ENCODE measurements around the gene LGR6. TPM values are rescaled to one million over a fixed set of nuclear protein-coding genes. Genes with fewer than 3 reads are reported as not detected.

The LGR6 gene
- total RNA-seq, 2 experiments from 2014 or later, result not detected

DNA sequence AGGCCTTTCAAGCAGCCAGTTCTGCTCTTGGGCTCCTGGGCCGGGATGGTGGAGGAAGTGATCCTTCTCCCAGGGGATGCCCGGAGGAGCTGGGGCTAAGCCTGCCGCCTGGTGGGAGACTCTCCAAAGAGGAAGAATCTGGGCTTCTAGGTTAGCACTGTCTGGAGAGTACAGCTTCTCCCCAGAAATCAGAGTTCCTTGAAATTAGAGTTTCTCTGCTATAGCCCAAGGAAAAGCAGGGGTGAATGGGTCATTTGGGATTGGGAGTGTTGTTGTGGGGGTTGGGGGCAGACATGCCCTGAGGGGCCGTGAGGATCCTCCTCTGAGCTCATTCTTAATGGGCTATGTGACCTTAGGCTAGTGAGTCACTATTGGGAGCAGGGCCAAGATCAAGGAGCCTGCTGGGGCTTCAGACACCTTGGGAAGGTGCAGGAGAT is 6.5 kb downstream of the LGR6 start:
- ChIA-PET CTCF (interaction anchor here (1.0 to 1.2 kb wide), 2 partner anchors 10 to 11 kb away, joined by 3 read pairs; no protein-coding TSS in a partner anchor), POLR2A (no interaction called here)
- H3K27me3 Mint-ChIP-seq, result peaks cover 23% of the 10 kb centered on the region
- no peak overlapping the region for H3K4me3 Mint-ChIP-seq
- H3K27ac Mint-ChIP-seq, result no peak overlapping the region
- no peaks in the 10 kb centered on the region for H3K36me3 Mint-ChIP-seq (ENCODE audit: low read depth)
- H3K4me1 Mint-ChIP-seq, result peaks cover 33% of the 10 kb centered on the region
- H3K9me3 Mint-ChIP-seq, result no peaks in the 10 kb centered on the region
- no peak for DNase-seq

DNA sequence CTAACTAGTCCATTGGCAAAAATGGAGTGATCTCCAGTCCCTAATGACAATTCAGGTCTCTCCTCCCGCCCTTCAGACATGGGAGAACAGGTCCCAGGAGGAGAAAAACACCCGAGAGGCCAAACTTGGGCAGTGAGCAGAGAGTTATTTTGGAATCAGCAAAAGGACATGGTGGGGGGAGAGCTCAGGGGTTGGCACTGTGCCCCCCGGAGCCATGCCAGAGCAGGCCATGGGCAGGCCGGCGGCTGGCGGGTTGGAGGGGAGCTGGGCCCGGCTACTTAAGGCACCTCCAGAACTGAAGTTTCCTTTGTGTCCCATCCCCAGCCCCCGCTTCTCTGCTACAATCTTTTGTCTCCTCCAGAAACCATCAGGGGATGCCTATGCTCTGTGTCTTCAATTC is 7.1 kb downstream of the LGR6 start:
- H3K27me3 Mint-ChIP-seq, result peaks cover 18% of the 10 kb centered on the region
- H3K36me3 Mint-ChIP-seq (ENCODE audit: low read depth), result no peaks in the 10 kb centered on the region
- H3K27ac Mint-ChIP-seq, result no peak overlapping the region
- H3K9me3 Mint-ChIP-seq, result no peaks in the 10 kb centered on the region
- POLR2A ChIA-PET, result no interaction called here
- CTCF ChIA-PET, result interaction anchor here (0.6 to 1.0 kb wide), 3 partner anchors 10 to 75 kb away, joined by 3 to 5 read pairs (median 3); no protein-coding TSS in a partner anchor
- DNase-seq, result no peak
- no peak overlapping the region for H3K4me3 Mint-ChIP-seq
- peaks cover 33% of the 10 kb centered on the region for H3K4me1 Mint-ChIP-seq

DNA sequence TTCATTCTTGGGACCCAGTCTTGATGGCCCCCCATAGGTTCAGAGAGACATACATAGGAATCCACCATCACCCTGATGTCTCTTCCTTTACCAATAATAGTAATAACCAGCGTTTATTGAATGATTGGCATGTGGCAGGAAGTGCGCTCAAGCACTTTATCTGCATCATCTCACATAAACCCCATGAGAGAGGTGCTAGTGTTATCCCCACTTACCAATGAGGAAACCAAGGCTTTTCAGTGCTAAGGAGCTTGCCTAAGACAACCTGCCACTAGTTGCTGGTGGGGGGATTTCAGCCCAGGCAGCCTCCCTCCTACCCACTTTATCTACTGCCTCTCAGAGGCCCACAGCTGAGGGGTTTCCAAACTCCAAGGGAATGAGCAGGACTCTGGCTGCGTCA is 7.7 kb downstream of the LGR6 start:
- Mint-ChIP-seq H3K4me3 (no peak overlapping the region), H3K9me3 (no peaks in the 10 kb centered on the region), H3K27me3 (peaks cover 13% of the 10 kb centered on the region), H3K4me1 (peaks cover 33% of the 10 kb centered on the region), H3K36me3 (ENCODE audit: low read depth) (no peaks in the 10 kb centered on the region), H3K27ac (no peak overlapping the region)
- DNase-seq, result no peak
- ChIA-PET POLR2A (no interaction called here), CTCF (interaction anchor here (0.6 to 0.9 kb wide), 2 partner anchors 12 to 76 kb away, joined by 3 to 5 read pairs; no protein-coding TSS in a partner anchor)

DNA sequence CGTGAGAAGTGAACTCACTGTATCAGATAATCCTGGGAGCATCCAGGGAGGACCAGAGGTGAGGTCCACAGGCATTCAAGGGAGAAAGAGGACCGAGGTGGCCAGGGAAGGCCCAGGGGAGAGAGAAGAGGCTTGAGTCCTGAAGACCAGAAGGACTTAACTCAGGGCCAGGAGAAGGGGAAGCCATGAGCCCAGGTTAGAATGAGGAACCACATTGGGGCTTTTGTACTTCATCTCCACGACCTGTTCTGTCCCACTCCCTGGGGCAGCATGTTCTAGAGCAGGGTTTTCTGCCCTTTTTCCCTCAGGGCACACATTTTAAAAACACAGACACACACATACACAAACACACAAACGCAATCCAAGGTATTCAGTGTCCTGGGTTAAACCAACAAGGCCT is 8.4 kb downstream of the LGR6 start:
- CTCF ChIA-PET, result no interaction called here
- H3K4me1 Mint-ChIP-seq, result peaks cover 33% of the 10 kb centered on the region
- H3K9me3 Mint-ChIP-seq, result no peaks in the 10 kb centered on the region
- no peak overlapping the region for H3K4me3 Mint-ChIP-seq
- no peaks in the 10 kb centered on the region for H3K36me3 Mint-ChIP-seq (ENCODE audit: low read depth)
- no peak for DNase-seq
- POLR2A ChIA-PET, result no interaction called here
- peaks cover 7% of the 10 kb centered on the region for H3K27me3 Mint-ChIP-seq
- no peak overlapping the region for H3K27ac Mint-ChIP-seq

DNA sequence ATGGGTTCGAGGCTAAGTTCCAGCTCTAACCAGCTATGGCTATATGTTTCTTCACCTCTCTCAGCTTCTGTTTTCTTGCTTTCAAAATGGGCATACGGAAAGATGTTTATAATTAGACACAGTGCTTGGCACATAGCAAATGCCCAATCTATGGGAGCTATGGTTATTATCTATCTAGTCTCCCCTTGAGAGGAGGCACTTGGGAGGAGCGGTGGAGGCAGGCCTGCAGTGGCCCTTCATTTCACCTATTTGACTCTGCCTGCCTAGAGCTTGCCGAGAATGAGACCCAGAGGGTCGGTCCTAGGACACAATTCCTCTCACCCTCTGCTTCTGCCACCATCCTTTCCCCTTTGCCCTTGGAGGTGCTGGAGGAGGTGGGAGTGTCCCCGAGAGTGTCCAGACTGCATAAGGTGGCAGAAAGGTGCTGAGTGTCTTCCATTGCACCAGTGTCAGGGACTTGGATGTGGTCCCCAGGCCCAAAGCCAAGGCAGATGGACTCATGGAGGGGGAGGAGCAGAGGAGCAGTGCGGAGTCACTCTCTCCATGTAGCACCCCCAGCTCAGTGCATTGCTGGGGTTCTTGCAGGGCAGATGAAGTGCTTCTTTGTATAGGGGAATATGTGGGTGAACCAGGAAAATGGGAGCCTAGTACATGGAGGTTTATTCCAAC is 9.0 kb downstream of the LGR6 start:
- DNase-seq, result no peak
- no peak overlapping the region for H3K27ac Mint-ChIP-seq
- peaks cover 33% of the 10 kb centered on the region for H3K4me1 Mint-ChIP-seq
- POLR2A ChIA-PET, result no interaction called here
- H3K27me3 Mint-ChIP-seq, result peaks cover 5% of the 10 kb centered on the region
- H3K4me3 Mint-ChIP-seq, result no peak overlapping the region
- CTCF ChIA-PET, result interaction anchor here (0.6 kb wide), 1 partner anchor 316 kb away, joined by 3 read pairs; no protein-coding TSS in a partner anchor
- no peaks in the 10 kb centered on the region for H3K36me3 Mint-ChIP-seq (ENCODE audit: low read depth)
- H3K9me3 Mint-ChIP-seq, result no peaks in the 10 kb centered on the region

DNA sequence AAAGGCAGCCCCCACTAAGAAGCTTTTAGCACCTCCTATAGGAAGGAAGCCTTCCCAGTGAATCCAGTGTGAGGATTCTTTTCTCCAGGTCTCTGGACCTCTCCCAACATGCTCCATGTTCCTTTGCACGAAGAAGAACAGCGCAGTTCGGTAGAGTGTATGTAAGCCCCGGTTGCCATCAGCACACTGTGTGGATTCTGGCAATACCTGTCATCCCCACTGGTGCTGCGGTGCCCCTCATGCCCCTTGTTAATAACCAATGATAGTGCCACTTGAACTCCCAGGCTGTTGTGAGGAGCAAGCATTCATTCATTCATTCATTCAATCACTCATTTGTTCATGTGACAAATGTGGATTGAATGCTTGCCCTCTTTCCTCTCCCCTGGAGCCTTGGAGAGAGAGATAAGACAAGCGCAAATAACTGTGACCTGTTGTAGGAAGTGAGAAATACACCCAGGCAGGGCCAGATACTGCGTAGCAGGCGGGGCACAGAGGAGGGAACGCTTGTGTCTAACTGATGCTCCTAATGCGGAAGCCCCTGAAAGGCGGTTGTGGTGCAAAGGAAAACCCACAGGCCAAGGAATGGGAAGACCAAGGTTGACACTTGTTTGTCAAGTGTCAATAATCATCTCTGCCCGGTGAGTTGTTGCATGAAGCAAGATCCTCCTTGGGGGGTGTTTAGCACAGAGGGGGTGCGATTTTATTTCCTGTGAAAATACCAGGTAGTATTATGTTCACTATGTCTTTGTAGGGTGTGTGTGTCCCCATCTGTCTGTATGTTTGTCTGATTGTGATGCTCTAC is 9.8 kb downstream of the LGR6 start:
- POLR2A ChIA-PET, result no interaction called here
- Mint-ChIP-seq H3K4me3 (no peak overlapping the region), H3K4me1 (peaks cover 26% of the 10 kb centered on the region), H3K9me3 (no peaks in the 10 kb centered on the region), H3K27me3 (peaks cover 2% of the 10 kb centered on the region), H3K36me3 (ENCODE audit: low read depth) (no peaks in the 10 kb centered on the region), H3K27ac (no peak overlapping the region)
- CTCF ChIA-PET, result interaction anchor here (0.6 to 0.9 kb wide), 2 partner anchors 10 to 315 kb away, joined by 3 to 4 read pairs; partner anchors contain the start of gene LGR6
- DNase-seq, result no peak

DNA sequence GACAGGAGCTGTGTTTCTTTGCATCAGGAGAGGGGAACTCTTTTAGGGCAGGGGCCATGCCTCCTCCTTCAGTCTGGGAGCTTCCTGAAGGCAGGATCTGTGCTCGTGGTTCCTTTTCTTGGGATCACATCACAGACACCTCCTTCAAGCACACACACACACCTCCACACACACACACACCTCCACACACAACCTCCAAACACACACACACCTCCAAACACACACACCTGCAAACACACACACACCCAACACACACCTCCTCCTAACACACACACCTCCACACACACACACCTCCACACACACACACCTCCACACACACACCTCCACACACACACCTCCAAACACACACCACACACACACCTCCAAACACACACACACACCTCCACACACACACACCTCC is 10.5 kb downstream of the LGR6 start:
- no peaks in the 10 kb centered on the region for H3K36me3 Mint-ChIP-seq (ENCODE audit: low read depth)
- peaks cover 20% of the 10 kb centered on the region for H3K4me1 Mint-ChIP-seq
- POLR2A ChIA-PET, result no interaction called here

DNA sequence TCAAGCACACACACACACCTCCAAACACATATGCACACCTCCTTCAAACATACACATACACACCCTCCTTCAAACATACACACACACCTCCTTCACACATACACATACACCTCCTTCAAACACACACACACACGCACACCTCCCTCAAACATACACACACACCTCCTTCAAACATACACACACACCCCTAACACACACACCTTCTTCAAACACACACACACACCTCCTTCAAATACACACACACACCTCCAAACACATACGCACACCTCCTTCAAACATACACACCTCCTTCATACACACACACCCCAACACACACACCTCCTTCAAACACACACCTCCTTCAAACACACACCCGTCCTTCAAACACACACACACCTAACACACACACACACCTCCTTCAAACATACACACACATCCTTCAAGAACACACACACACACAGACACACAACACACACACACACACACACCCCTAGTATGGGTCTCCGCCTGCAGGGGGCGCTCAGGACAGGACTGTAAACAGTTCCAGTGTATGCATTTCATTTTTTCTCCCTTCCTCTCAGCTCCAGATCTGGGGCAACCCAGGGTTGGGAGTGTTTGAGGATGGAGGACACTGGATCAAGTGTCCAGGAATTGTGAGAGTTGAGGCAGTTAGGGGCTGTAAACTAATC is 12.1 kb downstream of the LGR6 start:
- H3K9me3 Mint-ChIP-seq, result no peaks in the 10 kb centered on the region
- H3K4me1 Mint-ChIP-seq, result peaks cover 13% of the 10 kb centered on the region
- CTCF ChIA-PET, result interaction anchor here (0.6 kb wide), 1 partner anchor 146 kb away, joined by 5 read pairs; no protein-coding TSS in a partner anchor
- no peak overlapping the region for H3K27ac Mint-ChIP-seq
- H3K4me3 Mint-ChIP-seq, result no peak overlapping the region
- peaks cover under 1% of the 10 kb centered on the region for H3K27me3 Mint-ChIP-seq
- POLR2A ChIA-PET, result no interaction called here
- no peak for DNase-seq
- H3K36me3 Mint-ChIP-seq (ENCODE audit: low read depth), result no peaks in the 10 kb centered on the region

More for the DNA sequence above, 10.5 kb downstream of the LGR6 start:
- no peak overlapping the region for H3K27ac Mint-ChIP-seq
- no peaks in the 10 kb centered on the region for H3K9me3 Mint-ChIP-seq
- H3K27me3 Mint-ChIP-seq, result peaks cover 2% of the 10 kb centered on the region
- DNase-seq, result no peak
- no peak overlapping the region for H3K4me3 Mint-ChIP-seq
- CTCF ChIA-PET, result interaction anchor here (0.9 kb wide), 1 partner anchor 11 kb away, joined by 4 read pairs; the partner anchor contains the start of gene LGR6

DNA sequence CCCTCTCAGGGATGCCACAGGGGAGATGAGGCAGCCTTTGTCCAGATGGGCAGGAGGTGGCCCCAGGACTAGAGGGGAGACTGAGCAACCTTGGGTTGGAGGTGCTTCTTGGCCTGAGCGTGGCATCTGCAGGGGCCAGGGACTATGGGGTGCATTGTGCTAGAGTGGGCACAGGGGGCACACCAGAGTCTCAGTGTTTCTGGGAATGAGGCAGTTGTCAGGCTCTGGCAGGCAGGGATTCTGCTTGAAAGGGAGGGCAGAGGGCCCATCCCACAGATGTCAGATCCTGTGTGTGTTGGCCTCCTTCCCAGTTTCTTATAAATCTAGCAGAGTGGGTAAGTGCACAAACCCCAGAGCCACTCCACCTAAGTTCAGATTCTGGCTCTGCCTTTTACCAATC is 13.7 kb downstream of the LGR6 start:
- ChIA-PET CTCF (no interaction called here), POLR2A (no interaction called here)
- Mint-ChIP-seq H3K36me3 (ENCODE audit: low read depth) (no peaks in the 10 kb centered on the region), H3K27ac (no peak overlapping the region), H3K4me1 (peaks cover 3% of the 10 kb centered on the region), H3K4me3 (no peak overlapping the region), H3K27me3 (peaks cover 8% of the 10 kb centered on the region), H3K9me3 (no peaks in the 10 kb centered on the region)
- DNase-seq, result no peak

DNA sequence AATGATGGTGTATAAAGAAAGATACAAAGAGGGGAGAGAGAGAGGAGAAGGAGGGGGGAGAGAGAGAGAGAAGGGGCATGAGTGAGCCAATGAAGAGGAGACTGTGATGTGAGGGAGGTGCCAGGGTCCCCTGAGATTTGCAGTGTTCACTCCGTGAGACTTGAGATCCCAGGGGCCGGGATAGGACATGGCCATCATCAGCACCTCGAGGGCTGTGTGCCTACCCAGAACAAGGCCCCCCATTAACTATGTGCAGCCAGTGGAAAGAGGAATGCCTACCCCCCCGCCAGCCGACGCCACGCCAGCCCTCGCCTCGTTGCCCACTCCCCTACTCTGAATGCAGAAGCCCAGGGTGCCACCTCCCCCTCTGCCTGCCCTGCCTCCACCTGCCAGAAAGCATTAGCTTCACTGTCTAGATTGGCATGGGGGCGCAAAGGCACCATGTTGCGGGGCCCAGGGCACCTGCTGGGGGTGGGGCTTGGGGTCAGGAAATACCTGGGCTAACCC is 14.8 kb downstream of the LGR6 start:
- Mint-ChIP-seq H3K27me3 (peaks cover 19% of the 10 kb centered on the region), H3K4me3 (no peak overlapping the region), H3K27ac (no peak overlapping the region), H3K9me3 (no peaks in the 10 kb centered on the region), H3K4me1 (peaks cover 3% of the 10 kb centered on the region), H3K36me3 (ENCODE audit: low read depth) (no peaks in the 10 kb centered on the region)
- CTCF ChIA-PET, result interaction anchor here (0.6 kb wide), 1 partner anchor 283 kb away, joined by 3 read pairs; no protein-coding TSS in a partner anchor
- DNase-seq, result no peak
- POLR2A ChIA-PET, result no interaction called here

DNA sequence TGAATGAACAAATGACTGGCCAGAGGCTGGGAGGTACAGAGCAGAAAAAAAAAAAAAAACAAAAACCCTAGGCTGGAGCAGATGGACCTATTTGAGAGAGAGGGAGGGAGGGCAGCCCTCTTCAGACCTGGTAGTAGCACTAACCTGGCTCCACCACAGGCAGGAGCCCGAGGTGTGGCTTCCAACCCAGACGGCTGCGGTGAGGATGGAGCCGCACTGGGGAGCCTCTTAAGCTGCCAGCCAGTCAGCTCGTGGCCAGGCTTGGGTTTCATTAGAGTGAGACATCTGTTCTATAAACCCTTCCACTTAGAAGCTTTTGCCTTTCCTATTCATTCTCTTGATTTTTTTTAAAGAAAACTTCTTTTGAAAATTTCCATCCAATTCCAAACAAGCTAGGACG is 16.8 kb downstream of the LGR6 start:
- H3K27ac Mint-ChIP-seq, result no peak overlapping the region
- H3K36me3 Mint-ChIP-seq (ENCODE audit: low read depth), result no peaks in the 10 kb centered on the region
- H3K4me1 Mint-ChIP-seq, result peaks cover 6% of the 10 kb centered on the region
- peaks cover 35% of the 10 kb centered on the region for H3K27me3 Mint-ChIP-seq
- no peak overlapping the region for H3K4me3 Mint-ChIP-seq
- POLR2A ChIA-PET, result no interaction called here
- no peak for DNase-seq
- no peaks in the 10 kb centered on the region for H3K9me3 Mint-ChIP-seq
- CTCF ChIA-PET, result no interaction called here

DNA sequence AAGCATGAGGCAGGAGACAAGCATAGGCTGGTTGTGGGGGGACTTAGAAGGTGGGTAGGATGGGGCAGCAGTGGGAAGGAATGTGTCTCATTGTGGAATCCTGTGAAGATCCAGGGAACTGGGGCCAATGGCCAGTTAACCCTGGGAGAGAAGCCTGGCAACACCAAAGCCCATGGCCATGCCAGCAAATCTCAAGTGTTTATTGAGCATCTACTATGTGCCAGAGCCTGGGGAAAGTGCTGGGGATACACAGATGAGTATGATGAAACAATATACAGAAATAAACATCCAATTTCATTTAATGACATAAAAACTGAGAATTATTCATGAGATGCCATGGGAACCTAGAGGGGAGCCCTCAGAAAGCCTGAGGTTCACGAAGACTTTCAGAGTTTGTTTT is 17.4 kb downstream of the LGR6 start:
- Mint-ChIP-seq H3K4me3 (no peak overlapping the region), H3K4me1 (peaks cover 6% of the 10 kb centered on the region), H3K36me3 (ENCODE audit: low read depth) (no peaks in the 10 kb centered on the region), H3K27ac (no peak overlapping the region), H3K9me3 (no peaks in the 10 kb centered on the region), H3K27me3 (peaks cover 41% of the 10 kb centered on the region)
- DNase-seq, result no peak
- POLR2A ChIA-PET, result no interaction called here
- CTCF ChIA-PET, result no interaction called here

DNA sequence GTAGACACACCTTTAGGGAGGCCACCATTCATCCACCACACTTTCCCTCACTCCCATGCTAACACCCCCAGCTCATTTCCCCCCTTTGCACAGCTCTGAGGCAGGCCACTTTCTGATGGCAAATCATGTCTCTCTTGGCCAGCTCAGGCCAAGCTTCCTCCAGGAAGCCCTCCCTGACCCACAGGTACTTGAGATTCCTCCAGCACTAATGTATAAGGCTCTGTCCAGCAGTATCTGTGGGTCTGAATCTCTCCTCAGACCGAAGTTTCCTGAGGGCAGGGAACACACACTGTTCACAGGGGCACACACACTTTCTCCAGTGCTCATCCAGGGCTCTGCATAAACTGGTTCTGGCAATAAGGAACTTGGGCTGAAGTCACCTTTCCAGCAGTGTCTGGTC is 19.2 kb downstream of the LGR6 start:
- Mint-ChIP-seq H3K4me3 (no peak overlapping the region), H3K9me3 (no peaks in the 10 kb centered on the region), H3K4me1 (peaks cover 6% of the 10 kb centered on the region), H3K27me3 (peaks cover 52% of the 10 kb centered on the region), H3K27ac (no peak overlapping the region), H3K36me3 (ENCODE audit: low read depth) (no peaks in the 10 kb centered on the region)
- ChIA-PET CTCF (no interaction called here), POLR2A (no interaction called here)
- DNase-seq, result no peak

Measured in activated CD4-positive, alpha-beta T cell treated with anti-CD3 and anti-CD28 coated beads, Interleukin-2, amount 10 ng/mL, durations not matched to agents 7 days and 5 days (primary cell).